Omental fat pad (tissue), 4 donors: ENCODE measurements around the gene LMAN2. TPM values are rescaled to one million over a fixed set of nuclear protein-coding genes. Genes with fewer than 3 reads are reported as not detected.

Experiments used
- ATAC-seq: fragments of 150-250 bp; one replicate; pipeline ENCODE4 v1.9.1; 2016; ENCODE audit warnings: mild to moderate bottlenecking, moderate library complexity; ENCODE audit not compliant: low FRiP score
- DNase-seq: peaks from one replicate; pipeline ENCODE4 v3.0.0-alpha.2; 2019; ENCODE audit warnings: low spot score
- total RNA-seq, 4 donors: library from RNA; depleted of rRNA; stranded (reverse); fragments of >200 nt; gene quantifications; one replicate each; pipeline ENCODE4 v1.1.0, GENCODE V29; 2016
- TF ChIP-seq, protein P1 (sequence below), 3 donors: fragments of 450-650 bp; IDR thresholded peaks; one replicate each; pipeline ENCODE4 v1.5.1; 2016 to 2017; ENCODE audit warnings: antibody characterized with exemption in 3 of 3, mild to moderate bottlenecking in 3 of 3, moderate library complexity in 2 of 3

LMAN2 gene
- total RNA-seq, 4 donors from 2014 or later, result 129 to 164 (median 144) TPM

DNA sequence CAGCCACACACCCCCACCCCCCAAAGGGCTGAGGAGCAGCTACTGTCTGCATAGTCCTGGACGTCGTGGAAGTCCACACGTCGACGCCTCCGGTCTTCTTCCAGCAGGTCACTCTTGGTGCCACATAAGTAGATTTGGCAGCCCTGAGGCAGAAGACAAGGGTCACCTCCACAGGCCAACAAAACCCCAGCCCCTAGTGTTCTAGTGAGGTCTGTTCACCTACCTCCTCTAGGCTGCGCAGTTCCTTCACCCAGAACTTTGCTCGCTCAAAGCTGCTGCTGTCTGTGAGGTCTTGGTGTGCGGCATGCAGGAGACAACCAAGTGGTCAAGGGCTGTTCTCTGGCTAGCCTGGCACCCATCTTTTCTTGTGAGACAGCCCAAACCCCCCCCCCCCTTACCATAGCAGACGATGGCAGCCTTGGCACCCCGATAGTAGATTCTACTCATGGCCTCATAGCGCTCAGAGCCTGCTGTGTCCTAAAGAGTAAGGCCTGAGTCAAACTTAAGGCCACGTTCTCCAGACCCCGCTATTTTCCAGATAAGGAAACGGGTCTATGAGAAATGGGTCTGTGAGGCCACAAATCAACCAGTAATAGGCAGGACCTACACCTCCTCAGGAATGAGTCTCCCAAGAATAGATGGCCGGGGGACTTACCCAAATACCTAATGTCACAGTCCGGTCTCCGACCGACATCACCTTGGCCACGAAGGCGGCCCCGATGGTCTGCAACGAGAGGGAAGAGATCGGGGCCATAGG is 48.9 kb downstream of the LMAN2 start:
- TF ChIP-seq, protein P1, sequence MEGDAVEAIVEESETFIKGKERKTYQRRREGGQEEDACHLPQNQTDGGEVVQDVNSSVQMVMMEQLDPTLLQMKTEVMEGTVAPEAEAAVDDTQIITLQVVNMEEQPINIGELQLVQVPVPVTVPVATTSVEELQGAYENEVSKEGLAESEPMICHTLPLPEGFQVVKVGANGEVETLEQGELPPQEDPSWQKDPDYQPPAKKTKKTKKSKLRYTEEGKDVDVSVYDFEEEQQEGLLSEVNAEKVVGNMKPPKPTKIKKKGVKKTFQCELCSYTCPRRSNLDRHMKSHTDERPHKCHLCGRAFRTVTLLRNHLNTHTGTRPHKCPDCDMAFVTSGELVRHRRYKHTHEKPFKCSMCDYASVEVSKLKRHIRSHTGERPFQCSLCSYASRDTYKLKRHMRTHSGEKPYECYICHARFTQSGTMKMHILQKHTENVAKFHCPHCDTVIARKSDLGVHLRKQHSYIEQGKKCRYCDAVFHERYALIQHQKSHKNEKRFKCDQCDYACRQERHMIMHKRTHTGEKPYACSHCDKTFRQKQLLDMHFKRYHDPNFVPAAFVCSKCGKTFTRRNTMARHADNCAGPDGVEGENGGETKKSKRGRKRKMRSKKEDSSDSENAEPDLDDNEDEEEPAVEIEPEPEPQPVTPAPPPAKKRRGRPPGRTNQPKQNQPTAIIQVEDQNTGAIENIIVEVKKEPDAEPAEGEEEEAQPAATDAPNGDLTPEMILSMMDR (IDR thresholded peaks at IDR 0.05), result no peak
- no peak for ATAC-seq
- no peak for DNase-seq

DNA sequence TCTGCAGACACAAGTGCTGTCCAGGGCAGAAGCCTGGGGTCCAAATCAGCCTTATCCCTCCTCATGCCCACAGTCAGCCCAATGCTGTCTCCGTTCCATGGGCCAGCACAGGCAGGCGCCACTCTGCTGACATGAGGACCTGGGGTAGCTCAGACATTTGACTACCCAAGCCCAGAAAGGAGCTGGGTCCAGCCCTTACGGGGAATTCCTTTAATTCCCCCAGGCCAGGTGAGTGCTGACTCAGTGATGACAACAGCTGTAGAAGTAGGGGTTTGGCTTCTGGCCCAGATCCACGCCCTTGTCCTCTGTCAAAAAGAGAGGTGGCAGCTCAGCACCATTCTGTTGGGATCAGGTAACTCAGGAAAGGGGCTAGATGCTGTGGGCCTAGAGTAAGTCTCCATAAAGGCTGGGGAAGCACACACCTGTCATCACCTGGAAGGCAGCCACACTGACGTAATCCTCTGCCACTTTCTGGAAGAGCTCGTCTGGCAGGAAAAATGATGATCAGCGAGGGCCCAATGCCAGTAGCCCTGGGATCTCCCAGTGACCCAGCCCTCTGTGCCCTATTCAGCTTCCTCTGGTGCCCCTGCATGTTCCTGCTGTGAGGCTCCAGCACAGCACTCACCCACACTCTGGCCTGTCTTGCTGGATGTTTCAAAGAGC is 49.8 kb downstream of the LMAN2 start:
- ATAC-seq, result peak; percentile 18
- no peak for DNase-seq
- TF ChIP-seq, protein P1 (IDR thresholded peaks at IDR 0.05), result no peak

DNA sequence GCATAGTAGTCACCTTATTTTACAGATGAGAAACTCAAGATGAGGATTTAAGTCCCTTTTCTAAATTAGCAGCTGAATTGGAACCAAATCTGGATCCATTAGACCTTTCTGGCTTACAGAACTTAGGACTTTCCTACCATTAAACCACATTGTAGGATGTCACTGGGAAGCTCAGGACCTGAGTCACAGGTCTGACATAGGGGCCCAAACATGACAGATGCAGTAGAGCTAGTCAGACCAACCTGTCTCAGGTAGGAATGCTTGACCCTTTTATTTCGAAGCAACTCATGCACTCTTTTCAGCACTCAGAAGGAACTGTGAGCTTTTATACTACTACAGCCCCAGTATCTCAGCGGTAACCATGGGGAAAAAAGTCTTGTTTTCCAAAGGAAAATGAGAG is 50.5 kb downstream of the LMAN2 start:
- TF ChIP-seq, protein P1 (IDR thresholded peaks at IDR 0.05), result no peak
- no peak for DNase-seq
- ATAC-seq, result no peak

DNA sequence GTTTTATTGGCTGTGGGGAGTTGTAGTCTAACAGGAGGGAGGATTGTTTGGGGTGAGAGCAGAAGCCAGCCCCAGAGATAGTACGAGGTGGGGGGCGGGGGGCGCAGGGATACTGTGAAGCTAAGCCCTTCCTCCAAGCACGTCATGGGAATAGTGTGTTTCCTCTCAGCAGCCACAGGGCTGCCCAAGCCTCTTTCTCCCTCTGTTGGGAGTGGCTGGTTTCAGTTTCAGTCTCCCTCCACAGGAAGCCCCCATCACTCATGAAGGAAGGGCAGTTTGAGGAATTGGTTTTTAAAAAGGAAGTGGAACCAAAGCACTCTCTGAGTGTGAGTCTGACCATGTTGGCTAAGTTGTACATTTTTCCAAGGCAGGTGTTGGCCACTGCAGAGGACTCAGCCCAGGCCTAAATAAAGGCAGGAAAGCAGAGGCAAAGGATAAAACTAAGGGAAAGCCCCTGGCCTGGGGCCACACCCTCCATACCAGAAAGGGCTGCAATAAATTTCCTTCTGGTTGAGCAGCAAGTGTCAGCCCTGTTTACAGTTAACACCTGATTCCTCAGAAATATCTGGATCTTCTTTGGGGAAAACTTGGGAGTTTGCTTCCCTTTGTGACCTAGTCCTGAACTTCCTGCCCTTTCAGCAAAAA is 51.1 kb downstream of the LMAN2 start:
- DNase-seq (no peak), ATAC-seq (peak; percentile 54)
- TF ChIP-seq, protein P1 (IDR thresholded peaks at IDR 0.05), result no peak

DNA sequence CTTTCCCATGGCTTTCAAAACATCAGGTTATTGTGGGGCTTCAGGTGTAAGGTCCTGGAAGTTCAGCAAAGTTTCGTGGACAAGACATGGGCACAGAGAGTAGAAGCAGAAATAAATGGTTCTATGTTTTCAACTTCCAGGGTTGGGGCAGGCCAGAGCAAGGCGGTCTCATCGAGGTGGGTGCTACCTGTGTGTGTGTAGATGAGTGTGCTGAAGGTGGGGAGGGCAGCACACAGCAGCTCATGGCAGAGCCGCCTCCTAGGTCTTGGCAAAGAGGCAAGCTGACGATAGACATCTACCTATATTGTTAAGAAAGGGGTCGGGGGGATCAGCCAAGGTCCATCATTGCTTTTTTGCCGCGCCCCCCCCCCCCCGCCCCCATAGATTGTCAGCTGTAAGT is 51.8 kb downstream of the LMAN2 start:
- ATAC-seq (no peak), DNase-seq (no peak)
- TF ChIP-seq, protein P1 (IDR thresholded peaks at IDR 0.05), result no peak

DNA sequence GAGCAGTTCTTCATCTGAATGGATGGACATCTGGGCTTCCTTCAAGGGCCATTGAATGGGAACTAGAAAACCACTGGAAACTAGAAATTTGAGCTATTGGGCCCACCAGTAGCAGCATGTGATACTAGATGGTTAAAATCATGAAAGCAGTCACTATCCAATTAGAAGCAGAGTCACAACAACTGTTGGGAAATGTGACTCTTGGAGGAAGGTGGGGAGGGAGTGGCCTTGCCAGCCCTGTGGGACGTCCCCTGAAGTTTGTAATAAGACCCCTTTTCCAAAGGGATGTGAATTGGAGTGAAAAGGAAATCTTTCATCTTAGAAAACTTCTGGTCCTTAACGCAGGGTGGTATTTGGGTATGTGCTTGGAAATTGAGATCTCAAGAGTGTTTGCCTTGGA is 53.5 kb downstream of the LMAN2 start:
- no peak for DNase-seq
- TF ChIP-seq, protein P1 (IDR thresholded peaks at IDR 0.05), result no peak
- no peak for ATAC-seq
